Measurements from ENCODE around the gene SDCBP2. TPM values are rescaled to one million over a fixed set of nuclear protein-coding genes. Genes with fewer than 3 reads are reported as not detected.
A peak's percentile ranks its signal among the peaks of the same experiment; 100 is the strongest.

Gene SDCBP2
- total and polyA plus RNA-seq, 2 of the 13 experiments (the other 11 are each of a cell fraction or from before 2014, with no cell fraction given) = 1.2 to 2.4 TPM

DNA sequence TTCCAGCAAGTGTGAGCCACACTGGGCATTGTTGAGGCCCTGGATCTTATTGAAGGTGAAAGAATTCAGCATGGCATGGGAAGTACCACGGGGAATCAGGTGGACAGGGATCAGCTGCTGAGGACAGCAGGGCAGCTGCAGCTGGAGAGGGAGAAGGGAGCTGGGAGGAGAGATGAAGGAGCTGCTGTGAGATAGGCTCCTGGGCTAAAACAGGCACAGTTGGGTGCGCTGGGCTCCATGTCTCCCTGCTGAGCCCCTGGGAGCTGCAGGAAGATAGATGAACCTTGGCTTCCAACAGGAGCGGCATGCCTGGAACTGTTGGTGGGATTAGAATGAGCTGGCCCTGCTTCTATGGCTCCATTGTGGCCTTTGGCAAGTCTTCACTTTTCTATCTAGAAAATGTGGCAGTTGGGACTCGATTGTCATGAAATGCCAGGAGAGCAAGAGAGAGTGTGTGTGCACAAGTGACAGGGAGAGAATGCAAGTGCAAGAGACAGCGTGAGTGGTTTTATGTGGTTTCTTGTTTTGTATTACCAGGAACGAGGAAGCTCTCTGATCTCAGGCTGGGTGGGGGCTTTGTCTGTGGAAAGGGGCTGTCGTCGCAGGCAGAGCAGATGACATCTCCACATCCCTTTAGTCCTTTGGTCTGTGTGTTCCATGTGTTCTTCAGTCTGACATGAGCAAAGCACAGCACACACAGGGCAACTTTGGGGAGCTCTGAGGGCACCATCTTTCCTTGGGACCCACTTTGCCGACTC, 42.5 kb downstream of the SDCBP2 start (continued):
- TF ChIP-seq ZNF597 (CRISPR knock-in tag; IDR thresholded peaks at IDR 0.05) = no peak
- no peak for TF ChIP-seq ZC3H4 (CRISPR knock-in tag; IDR thresholded peaks at IDR 0.05; ENCODE audit: borderline replicate concordance)
- TF ChIP-seq MATR3 (CRISPR knock-in tag; IDR thresholded peaks at IDR 0.05) = no peak
- no peak for TF ChIP-seq BCL6 (CRISPR knock-in tag; IDR thresholded peaks at IDR 0.05)
- TF ChIP-seq ATAD3A (CRISPR knock-in tag; IDR thresholded peaks at IDR 0.05) = no peak

DNA sequence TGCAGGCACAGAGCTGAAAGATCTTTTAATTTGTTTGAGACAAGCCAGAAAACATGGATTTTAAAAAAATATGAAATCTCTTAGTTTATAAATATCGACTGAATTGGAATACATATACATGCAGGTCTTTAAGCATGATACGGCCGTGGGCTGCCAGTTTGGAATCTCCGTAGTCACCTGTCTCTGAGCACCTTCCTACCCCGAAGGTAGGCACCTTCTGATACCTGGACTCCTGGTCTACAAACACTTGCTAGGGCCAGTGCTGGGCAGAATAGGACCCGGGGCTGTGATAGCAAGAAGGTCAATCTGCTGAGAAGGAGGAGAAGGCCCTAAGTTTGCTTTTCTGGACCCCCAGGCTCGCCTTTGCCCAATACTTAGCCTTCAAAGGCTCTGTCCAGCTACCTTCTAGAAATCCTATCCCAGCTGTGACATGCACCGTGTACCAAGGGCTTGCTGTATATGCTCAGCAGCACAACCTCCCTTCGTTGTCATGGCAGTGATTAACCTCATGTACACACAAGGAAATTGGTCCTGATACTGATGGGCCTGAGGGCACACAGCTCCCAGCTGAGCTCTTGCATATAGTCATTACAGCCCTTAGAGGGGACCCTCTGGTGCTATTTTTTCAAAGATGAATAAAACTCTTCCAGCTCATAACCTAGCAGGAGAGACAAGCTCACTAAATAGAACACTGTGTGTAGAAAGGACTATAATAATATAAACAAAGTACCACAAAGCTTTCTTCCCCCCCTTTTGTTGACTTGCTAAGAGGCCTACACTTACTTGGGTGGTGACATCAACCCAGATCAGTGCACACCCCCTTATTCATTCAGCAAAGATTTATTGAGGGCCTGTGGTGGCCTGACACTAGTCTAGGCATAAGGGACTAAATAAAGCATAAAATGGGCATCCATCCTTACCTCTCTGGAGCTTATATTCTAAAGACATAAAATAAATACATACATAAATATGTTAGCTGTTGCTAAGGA, 45.1 kb downstream of the SDCBP2 start:
- ATAC-seq = no peak
- no peaks in the 10 kb centered on the region for H3K9me3 ChIP-seq (ENCODE audit: low read length)
- in situ Hi-C loops (cut with HindIII; ENCODE audit: extremely low pct_ligation_motif_present, low pct_unique_long_range_greater_than_20kb) (no loop called here), intact Hi-C loops (cut with micrococcal nuclease; ENCODE audit: unreplicated experiment) (no loop called here)
- no TSS peak for BruUV-seq (replicated peaks)
- H3K9ac ChIP-seq (ENCODE audit: insufficient read depth, low read depth, low read length) = no peak overlapping the region
- ChIA-PET CTCF (ENCODE audit: low intra/inter-chr PET ratio, low total read pairs) (no interaction called here), POLR2A (no interaction called here)
- no peak for FAIRE-seq
- DNase-seq (ENCODE audit: low spot score) = no peak
- H3K27ac ChIP-seq (ENCODE audit: extremely low read length, insufficient read depth, low read length) = no peak overlapping the region
- no peak overlapping the region for H3K4me2 ChIP-seq (ENCODE audit: low read depth, low read length)
- WGBS (ENCODE audit: low lambda C conversion rate) = 17% methylated on average over 9 of the region's 9 CpGs
- H3K36me3 ChIP-seq (replicated peaks in 1 of 2; ENCODE audit: control insufficient read depth in 1 of 2, insufficient read depth in 2 of 2, low read length in 2 of 2) = no peaks in the 10 kb centered on the region
- H4K20me1 ChIP-seq (ENCODE audit: insufficient read depth, low read length) = no peaks in the 10 kb centered on the region
- no peak overlapping the region for H3K4me3 ChIP-seq (replicated peaks in 1 of 3; ENCODE audit: insufficient read depth in 1 of 3, low read depth in 2 of 3, low read length in 3 of 3)
- H3K4me1 ChIP-seq (ENCODE audit: insufficient read depth, low read length) = no peaks in the 10 kb centered on the region
- H2AFZ ChIP-seq (ENCODE audit: low read length) = no peak overlapping the region
- no peaks in the 10 kb centered on the region for H3K79me2 ChIP-seq (ENCODE audit: insufficient read depth, low read length)
- 0 out of 2 replicates have a peak, but pooled peaks have one; percentile 12 for TF ChIP-seq RFX1 (IDR thresholded peaks at IDR 0.05)
- TF ChIP-seq ZNF251 (CRISPR knock-in tag; IDR thresholded peaks at IDR 0.05) = no peak
- TF ChIP-seq ARHGAP35 (CRISPR knock-in tag; IDR thresholded peaks at IDR 0.05; ENCODE audit: borderline replicate concordance) = no peak
- H3K27me3 ChIP-seq (ENCODE audit: control insufficient read depth in 1 of 2, insufficient read depth in 2 of 2, low read length in 2 of 2) = peaks cover 6 to 61% of the 10 kb centered on the region in 2 experiments; a peak in 4 of 5 replicates
